ENCODE data around the gene SIKE1.

GRCh38 chr1:114753143-114753542 lies 27.3 kb downstream of the SIKE1 start:
- TF ChIP-seq CTCF (IDR thresholded peaks at IDR 0.05 in 8 of 11, conservative IDR thresholded peaks at IDR 0.05 in 3 of 11) (no peak), POLR2A (IDR thresholded peaks at IDR 0.05) (no peak), POLR2AphosphoS5 (IDR thresholded peaks at IDR 0.05) (no peak)

Measured in spleen (tissue), 7 donors.